ENCODE data around the gene RDH16.
"Not testable (repeated sequence)": the region's sequence is repeated elsewhere in the genome, so short reads cannot be mapped to it uniquely, and the experiment has no call there.

Gene RDH16

DNA sequence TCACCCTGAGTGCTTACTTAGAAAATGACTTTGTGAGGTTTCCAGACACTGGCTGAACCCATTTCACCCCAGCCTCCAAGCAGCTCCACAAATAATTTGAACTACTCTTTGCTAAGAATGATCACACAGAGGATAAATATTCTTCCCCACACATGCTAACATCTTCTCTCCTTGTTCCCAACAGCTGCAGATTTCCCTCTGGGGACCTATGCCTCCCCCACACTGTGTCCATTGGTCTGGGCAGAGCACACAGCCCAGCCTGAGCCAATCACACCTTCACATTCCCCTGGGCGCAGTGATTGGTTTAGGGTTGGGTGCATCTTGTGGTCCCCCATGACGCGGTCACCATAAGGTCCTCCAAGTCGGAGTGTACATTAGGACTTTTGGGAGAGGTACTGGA is 30.1 kb downstream of the RDH16 start:
- DNase-seq (ENCODE audit: low read depth in 3 of 3, low spot score in 1 of 3) = no peak

DNA sequence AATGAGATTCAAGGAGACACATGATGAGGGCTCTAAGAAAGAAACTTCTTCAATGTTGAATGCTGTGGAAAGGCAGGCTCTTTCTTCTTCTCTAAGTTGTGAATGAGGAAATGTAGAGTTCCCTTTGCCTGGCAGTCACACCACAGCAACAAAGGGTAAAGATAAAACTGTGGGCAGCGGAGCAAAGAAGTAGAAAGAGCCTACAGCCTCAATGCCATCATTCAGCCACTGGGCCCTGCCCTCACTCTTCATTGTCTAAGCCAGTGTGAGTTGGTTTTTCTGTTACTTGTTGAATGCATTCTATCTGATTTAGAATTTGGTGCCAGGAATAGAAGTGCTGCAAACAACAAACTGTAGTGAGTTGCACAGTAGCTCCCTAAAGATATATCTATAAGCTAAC is 35.4 kb downstream of the RDH16 start:
- no peak for DNase-seq (ENCODE audit: low read depth in 3 of 3, low spot score in 1 of 3)

DNA sequence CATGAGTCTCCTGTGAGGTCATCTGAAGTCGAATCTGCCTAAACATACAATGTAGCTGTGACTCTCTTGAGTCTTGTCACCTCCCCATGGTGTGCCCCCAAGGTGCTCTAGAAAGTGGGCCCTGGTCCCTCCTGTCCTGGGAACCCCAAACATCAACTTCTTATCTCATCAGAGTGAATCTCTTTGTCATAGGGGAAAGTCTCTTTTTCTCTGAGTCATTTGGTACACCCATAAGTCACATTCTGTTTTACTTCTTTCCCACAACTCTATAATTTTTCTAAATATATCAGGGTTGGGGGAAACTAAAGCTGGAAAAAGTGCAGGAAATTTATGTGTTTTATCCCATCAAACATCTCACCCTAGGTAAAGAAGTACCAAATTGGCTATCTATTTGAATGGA is 36.1 kb downstream of the RDH16 start:
- no peak for DNase-seq (ENCODE audit: low read depth in 3 of 3, low spot score in 1 of 3)

DNA sequence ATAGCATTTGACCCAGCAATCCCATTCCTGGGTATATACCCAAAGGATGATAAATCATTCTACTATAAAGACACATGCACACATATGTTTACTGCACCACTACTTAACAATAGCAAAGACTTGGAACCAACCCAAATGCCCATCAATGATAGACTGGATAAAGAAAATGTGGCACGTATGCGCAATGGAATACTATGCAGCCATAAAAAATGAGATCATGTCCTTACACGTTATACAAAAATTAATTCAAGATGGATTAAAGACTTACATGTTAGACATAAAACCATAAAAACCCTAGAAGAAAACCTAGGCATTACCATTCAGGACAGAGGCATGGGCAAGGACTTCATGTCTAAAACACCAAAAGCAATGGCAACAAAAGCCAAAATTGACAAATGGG is 39.3 kb downstream of the RDH16 start:
- DNase-seq (ENCODE audit: low read depth in 3 of 3, low spot score in 1 of 3) = not testable (repeated sequence)

DNA sequence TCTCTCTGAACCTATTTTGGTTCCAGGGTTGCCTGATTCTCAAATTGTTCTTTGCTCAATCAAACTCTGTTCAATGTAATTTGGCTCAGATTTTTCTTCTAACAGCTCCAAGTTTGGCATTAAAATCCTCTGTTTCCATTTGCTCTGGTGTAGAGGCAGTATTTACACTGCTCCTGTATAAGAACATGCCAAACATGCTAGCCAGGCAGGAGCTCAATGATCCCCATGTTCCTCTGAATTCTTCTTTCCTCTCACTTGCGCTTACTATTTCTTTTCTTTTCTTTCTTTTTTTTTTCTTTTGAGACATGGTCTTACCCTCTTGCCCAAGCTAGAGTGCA is 40.4 kb downstream of the RDH16 start:
- no peak for DNase-seq (ENCODE audit: low read depth in 3 of 3, low spot score in 1 of 3)

DNA sequence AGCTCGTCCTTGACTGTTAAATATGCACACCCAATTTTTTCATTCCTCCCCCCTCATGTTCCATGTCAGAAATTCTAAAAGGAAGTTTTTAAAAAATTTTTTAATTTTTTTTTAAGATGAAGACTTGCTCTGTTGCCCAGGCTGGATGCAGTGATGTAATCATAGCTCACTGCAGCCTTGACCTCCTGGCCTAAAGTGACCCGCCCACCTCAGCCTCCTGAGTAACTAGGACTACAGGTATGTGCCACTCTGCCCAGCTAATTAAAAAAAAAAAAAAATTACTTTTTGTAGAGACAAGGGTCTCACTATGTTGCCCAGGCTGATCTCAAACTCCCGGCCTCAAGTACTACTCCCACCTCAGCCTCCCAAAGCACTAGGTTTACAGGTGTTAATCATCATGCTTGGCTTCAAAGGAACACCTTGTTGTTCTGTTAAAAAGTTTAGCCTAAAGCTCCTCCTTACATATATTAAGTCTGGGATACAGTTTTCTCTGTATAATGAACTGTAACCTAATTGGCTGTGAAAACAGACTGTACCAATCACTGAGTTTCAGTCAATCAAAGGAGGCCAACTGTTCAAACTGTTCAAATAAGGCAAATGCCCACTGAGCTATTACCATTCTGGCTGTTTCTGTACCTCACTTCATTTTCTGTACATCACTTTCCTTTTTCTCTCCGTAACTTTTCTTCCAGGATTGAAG is 41.0 kb downstream of the RDH16 start:
- no peak for DNase-seq (ENCODE audit: low read depth in 3 of 3, low spot score in 1 of 3)

DNA sequence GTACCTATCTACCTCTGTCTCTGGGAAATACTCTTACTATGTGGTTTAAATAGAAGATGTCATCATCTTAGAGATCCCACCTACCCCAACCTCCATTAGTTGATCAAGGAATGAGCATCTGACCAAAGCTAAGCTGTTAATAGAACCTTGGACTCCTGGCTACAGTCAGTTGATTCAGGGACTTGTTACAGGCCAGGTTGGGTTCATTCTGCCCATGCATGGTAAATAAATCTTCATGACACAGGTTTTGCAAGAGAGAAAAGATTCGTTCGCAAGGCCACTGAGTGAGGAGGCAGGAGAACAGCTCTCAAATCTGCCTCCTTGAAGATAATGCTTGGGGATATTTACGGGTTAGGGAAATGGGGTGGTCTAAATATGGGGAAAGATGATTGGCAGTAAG is 42.7 kb downstream of the RDH16 start:
- no peak for DNase-seq (ENCODE audit: low read depth in 3 of 3, low spot score in 1 of 3)

DNA sequence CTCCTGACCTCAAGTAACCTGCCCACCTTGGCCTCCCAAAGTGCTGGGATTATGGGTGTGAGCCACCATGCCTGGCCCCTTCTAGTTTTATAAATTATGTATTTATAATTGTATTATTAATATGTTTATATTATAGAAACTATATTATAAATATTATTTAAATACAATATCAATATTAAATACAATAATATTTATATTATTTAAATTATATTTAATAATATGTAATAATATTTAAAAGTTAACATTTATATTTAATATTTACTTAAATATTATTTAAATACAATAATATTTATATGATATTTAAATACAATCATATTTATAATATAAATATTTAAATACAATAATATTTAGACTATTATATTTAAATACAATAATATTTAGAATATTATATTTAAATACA is 43.2 kb downstream of the RDH16 start:
- DNase-seq (ENCODE audit: low read depth in 3 of 3, low spot score in 1 of 3) = no peak

DNA sequence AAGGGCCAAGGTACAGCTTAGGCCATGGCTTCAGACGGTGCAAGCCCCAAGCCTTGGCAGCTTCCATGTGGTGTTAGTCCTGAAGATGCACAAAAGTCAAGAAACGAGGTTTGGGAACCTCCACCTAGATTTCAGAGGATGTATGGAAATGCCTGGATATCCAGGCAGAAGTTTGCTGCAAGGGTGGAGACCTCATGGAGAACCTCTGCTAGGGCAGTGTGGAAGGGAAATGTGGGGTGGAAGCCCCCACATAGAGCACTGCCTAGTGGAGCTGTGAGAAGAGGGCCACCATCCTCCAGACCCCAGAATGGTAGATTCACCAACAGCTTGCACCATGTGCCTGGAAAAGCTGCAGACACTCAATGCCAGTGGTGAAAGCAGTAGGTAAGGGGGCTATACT is 48.0 kb downstream of the RDH16 start:
- DNase-seq (ENCODE audit: low read depth in 3 of 3, low spot score in 1 of 3) = not testable (repeated sequence)

DNA sequence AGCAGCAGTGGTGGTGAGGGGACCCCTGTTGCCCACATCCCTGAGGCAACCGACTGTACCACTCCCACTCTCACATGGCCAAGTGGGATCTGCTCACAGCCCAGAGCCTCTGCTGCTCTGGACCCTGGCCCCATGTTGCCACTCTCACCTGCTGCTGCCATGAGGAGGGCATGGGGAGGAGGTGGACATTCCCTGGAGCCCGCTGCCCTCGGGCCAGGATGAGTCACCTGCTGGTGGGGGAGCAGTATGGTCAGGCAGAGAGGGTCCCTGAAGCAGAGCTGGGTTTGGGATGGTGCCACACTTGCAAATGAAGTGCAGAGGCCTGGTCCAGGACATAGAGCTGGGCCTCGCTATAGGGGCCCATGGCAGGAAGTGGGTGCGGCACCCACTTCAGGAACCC is 49.3 kb downstream of the RDH16 start:
- no peak for DNase-seq (ENCODE audit: low read depth in 3 of 3, low spot score in 1 of 3)

DNA sequence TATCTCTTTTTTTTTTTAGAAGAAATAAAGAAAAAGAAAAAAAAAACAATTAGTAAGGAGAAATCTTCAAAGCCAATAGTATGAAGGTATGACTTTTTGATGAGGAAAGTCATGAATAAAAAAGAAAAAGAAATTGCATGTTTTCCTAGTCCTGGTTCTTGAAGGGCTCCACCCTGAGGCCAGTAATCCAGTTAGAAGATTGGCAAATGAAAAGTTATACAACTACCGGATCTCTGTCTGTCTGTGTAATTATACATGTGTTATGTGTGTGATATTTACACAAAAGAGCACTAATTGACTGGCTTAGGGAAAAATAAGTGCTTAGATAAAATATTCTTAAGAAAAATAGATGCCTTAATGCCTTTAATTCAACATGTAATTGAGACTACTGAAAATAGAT is 51.6 kb downstream of the RDH16 start:
- no peak for DNase-seq (ENCODE audit: low read depth in 3 of 3, low spot score in 1 of 3)

DNA sequence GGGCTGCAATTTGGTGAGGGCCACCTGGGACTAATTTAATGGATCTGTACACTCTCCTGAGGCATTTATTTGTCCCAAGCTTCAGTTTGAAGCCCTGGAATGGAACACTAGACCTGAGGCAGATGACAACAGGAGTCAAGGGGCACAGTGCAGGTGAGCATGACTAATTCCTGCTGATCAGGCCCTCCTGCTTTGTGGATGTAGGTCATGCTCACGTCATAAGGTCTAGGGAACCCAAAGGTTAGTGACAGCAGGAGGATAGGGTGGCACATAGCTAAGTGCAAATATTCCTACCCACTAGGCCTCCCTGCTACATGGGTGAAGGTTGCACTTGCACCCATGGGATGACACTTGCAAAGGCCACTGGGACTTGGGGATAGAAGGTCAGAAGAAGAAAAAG is 54.0 kb downstream of the RDH16 start:
- DNase-seq (ENCODE audit: low read depth in 3 of 3, low spot score in 1 of 3) = no peak

All from stimulated activated CD4-positive, alpha-beta T cell treated with anti-CD3 and anti-CD28 coated beads, TNF-alpha, amount 100 ng/mL, for 1 hour (primary cell).